Measurements from ENCODE around the gene ANGPTL3.

- TF ChIP-seq CTCF (conservative IDR thresholded peaks at IDR 0.05; ENCODE audit: low read depth, low read length): no peak
- TF ChIP-seq FOS (IDR thresholded peaks at IDR 0.05; ENCODE audit: low read depth, low read length): no peak; the same call in 1 of the 2 replicates
- TF ChIP-seq RAD21 (IDR thresholded peaks at IDR 0.05; ENCODE audit: low read length): no peak
- no peak for TF ChIP-seq BHLHE40 (IDR thresholded peaks at IDR 0.05; ENCODE audit: low read depth, low read length)
- no peak for TF ChIP-seq RCOR1 (IDR thresholded peaks at IDR 0.05; ENCODE audit: insufficient replicate concordance, low read length)
These were observed 23.6 kb upstream of the ANGPTL3 start for GRCh38 chr1:62573675-62574074.
